ENCODE data around the gene CYB5R4.
A peak's percentile ranks its signal among the peaks of the same experiment; 100 is the strongest.

Gene CYB5R4

GRCh38 chr6:83859410-83860358 lies at the start of gene CYB5R4:
CYB5R4 (plus strand) TSS chr6:83859689; CDS start chr6:83859783, 94 bp downstream.
- peak; percentile 75 for DNase-seq (ENCODE audit: low read depth)

DNA sequence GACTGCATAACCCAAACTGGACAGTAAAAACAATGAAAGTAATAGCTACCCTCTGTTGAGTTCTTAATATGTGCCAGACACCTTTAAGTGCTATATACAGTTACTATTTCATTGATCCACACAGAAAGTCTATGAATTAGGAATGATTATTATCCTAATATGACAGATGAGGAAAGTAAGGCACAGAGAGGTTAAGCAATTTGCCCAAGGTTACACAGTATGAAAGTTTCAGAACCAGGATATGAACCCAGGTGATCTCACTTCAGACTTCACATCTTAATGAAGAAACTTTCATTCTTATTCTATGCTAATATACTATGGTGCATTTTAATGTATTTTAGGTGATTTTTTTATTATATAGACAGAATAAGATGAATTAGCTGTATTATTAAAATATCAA lies 46.9 kb upstream of the CYB5R4 start:
- DNase-seq (ENCODE audit: low read depth): no peak

- DNase-seq (ENCODE audit: low read depth): peak; percentile 26
Observed at GRCh38 chr6:83815631-83816272, 43.7 kb upstream of the CYB5R4 start.

- DNase-seq (ENCODE audit: low read depth): no peak
Observed at GRCh38 chr6:83822629-83823169, 36.8 kb upstream of the CYB5R4 start.

DNA sequence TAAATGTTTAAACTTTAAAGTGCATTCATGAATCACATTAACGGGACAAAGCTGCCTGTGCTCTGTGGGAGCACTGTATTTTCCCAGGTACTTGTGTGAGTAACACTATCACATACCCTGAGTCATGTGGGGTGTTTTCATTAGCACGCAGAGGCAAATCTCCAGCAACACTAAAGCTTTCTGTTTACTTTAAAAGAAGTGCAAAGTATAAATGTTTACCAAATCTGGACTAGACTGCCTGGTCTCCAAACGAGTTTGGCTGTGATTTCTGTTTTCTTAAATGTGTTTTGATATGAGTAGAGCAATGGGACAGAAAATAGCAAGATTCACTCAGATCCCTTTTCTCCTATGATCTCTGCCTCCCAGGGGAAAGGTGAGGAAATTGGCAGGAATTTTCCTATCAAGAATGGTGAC lies 35.1 kb upstream of the CYB5R4 start:
- no peak for DNase-seq (ENCODE audit: low read depth)

- no peak for DNase-seq (ENCODE audit: low read depth)
Observed at GRCh38 chr6:83824831-83825230, 34.7 kb upstream of the CYB5R4 start.

GRCh38 chr6:83827050-83827449 lies 32.4 kb upstream of the CYB5R4 start:
- DNase-seq (ENCODE audit: low read depth): no peak

GRCh38 chr6:83838727-83839126 lies 20.8 kb upstream of the CYB5R4 start:
- DNase-seq (ENCODE audit: low read depth): no peak

- no peak for DNase-seq (ENCODE audit: low read depth)
Observed at GRCh38 chr6:83844170-83844569, 15.3 kb upstream of the CYB5R4 start.

GRCh38 chr6:83846291-83846690 lies 13.2 kb upstream of the CYB5R4 start:
- no peak for DNase-seq (ENCODE audit: low read depth)

GRCh38 chr6:83847179-83847578 lies 12.3 kb upstream of the CYB5R4 start:
- DNase-seq (ENCODE audit: low read depth): no peak

GRCh38 chr6:83849127-83849526 lies 10.4 kb upstream of the CYB5R4 start:
- no peak for DNase-seq (ENCODE audit: low read depth)

- no peak for DNase-seq (ENCODE audit: low read depth)
Observed at GRCh38 chr6:83849610-83850009, 9.9 kb upstream of the CYB5R4 start.

DNA sequence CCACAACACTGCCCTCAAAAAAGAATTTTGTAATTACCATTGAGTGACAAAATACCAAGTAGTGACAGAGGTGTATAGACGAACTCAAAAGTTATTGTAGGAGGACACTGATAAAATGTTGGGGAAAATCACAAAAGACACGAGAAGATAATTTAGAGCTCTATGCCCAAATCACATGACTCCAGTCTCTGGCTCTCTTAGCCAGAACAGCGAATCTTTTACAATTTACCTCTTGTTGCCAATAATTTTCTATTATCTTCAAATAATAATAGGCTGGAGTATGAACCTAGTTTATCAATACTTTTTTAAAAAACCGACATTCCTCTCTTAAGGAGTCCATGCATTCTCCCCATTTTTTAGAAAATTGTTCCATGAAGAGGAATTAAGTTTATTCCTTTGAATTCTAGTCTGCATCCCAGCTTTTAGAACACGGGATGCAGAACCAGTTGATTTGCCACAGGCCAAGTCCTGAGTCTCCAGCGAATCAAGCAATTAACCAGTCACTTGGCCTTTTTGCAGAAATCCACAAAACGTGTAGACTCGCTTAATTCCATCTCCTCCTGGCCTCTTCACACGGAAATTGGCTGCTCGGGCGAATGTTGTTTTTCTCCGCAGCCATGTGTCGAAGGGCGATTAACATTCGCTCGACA lies 6.8 kb upstream of the CYB5R4 start:
- no peak for DNase-seq (ENCODE audit: low read depth)

- DNase-seq (ENCODE audit: low read depth): no peak
Observed at GRCh38 chr6:83853178-83854000, 6.1 kb upstream of the CYB5R4 start, which contains the start of gene RIPPLY2. RIPPLY2 (plus strand) TSS chr6:83853360; CDS start chr6:83853417, 57 bp downstream.

DNA sequence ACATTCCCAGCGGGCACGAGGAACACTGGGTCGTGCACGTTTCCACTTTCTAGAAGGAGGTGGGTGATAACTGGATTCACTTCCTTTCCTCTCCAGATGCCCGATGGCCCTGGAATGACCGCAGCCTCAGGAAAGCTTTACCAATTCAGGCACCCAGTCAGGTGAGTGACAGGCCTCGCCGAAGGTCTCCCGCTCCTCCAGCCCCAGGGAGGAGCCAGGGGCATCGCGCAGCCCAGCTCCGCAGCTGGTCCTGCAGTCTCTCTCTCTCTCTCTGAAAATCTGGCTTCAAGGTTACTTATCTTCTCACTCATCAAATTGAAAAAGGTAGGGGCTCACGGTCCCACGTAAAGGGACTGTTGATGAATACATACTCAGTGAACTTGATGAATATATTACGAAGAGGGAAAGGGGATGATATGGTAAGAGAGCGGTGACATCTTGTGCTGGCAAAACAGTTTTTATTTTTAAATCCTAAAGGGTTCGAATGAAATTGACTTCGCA lies 5.4 kb upstream of the CYB5R4 start:
- DNase-seq (ENCODE audit: low read depth): no peak

DNA sequence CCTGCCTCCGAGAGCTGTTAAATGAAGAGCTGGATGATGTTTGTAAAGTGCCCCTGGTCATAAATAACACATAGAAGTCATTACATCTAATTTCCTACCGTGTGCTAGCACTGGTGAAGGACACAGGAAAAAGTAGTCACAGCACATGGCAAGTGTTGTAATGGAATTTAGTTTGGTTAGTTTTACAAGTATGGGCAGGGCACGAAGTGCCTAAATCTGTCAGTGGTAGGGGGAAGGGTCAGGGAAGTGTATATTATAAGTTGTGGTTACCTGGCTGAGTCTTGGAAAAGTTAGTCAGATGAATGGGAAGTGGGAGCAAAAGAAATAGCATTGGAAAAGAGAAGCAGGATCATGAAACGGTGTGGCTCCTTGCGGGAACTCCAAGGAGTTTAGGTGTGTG lies 4.7 kb upstream of the CYB5R4 start:
- DNase-seq (ENCODE audit: low read depth): no peak

GRCh38 chr6:83860359-83860755 lies 868 bp downstream of the CYB5R4 start:
- DNase-seq (ENCODE audit: low read depth): no peak

DNA sequence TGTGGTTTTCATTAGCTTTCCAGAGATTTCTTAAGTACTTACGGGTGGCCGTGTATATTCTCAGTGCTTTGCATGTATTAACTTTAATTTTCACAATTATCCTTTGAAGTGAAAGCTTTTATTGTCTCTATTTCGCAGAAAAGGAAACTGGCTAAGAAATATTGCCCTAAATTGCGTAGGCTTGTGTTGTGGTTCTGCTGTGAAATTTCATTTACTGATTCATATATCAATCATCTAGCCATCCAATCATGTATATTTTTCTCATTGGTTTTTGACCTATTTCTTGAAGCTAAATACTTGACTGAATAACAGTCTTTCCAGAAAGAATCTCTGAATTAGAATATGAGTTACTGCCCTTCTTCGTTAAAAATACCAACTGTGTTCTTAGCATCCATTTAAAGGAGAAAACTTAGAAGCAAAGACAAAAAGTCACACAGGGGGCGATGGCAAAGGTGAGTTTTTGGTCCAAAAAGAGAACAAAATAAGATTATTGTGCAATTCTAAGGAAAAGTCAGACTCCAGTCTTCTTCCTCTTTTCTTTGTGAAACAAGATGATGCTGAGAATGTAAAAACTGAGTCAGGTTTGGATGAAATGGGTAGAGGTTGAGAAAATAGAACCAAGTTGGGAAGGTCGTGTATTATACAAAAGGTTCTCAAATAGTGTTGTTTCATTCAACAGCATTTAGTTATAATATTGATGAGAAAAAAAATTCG lies 1.4 kb downstream of the CYB5R4 start:
- no peak for DNase-seq (ENCODE audit: low read depth)

DNA sequence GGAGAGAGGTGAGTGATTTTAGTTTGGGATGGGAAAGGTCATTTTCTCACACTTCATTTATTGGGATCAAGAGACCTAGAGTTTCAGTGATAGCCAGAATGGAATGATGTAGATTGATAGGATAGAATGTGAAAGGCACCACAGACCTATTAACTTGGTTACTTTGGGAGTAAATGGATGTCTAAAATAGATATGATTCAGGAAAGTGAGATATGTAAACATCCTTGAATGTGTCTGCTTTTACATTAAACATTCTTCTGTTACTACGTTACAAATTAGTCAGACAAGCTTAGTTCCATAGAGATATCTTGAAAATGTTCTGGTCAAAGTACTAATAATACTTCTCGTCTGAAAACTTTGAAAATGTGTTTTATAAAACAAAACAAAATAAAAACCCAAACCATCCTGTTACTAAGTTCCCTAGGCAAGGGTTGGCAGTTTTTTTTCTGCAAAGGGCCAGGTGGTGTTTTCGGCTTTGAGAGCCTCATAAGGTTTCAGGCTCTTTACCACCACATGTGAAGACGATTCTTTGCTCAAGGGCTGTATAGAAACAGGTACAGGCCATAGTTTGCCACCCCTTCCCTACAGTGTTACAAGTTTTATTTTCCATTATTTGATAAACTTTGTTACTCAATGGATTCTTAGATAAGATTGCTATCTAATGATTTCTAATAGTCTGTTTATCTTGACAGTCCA lies 3.4 kb downstream of the CYB5R4 start:
- no peak for DNase-seq (ENCODE audit: low read depth)

Data from non-pigmented ciliary epithelial cell (primary cell).